ENCODE measurements around the gene CADPS2. TPM values are rescaled to one million over a fixed set of nuclear protein-coding genes. Genes with fewer than 3 reads are reported as not detected.

The CADPS2 gene
- polyA plus RNA-seq, 1 donor (not counting 4 experiments of a cell fraction or from before 2014, with no cell fraction given), result 0.35 TPM

GRCh38 chr7:122726881-122727280, 159.4 kb downstream of the CADPS2 start:
- Histone ChIP-seq H3K9me1 (ENCODE audit: control insufficient read depth, extremely low read depth, insufficient read depth, low read length) (no peaks in the 10 kb centered on the region), H3K9me3 (ENCODE audit: control insufficient read depth, low read depth, low read length) (no peaks in the 10 kb centered on the region), H3K4me3 (ENCODE audit: control insufficient read depth in 2 of 3, extremely low read depth in 1 of 3, insufficient read depth in 2 of 3, low read depth in 1 of 3, low read length in 3 of 3) (no peak overlapping the region), H3K79me2 (ENCODE audit: control insufficient read depth, insufficient read depth, low read length) (no peaks in the 10 kb centered on the region), H3K9ac (ENCODE audit: control insufficient read depth, extremely low read depth, insufficient read depth, low read length) (no peak overlapping the region), H3K36me3 (ENCODE audit: control insufficient read depth in 2 of 2, extremely low read depth in 1 of 2, insufficient read depth in 2 of 2, low read length in 2 of 2) (no peaks in the 10 kb centered on the region), H3K4me1 (ENCODE audit: control insufficient read depth, extremely low read depth, insufficient read depth, low read length) (no peaks in the 10 kb centered on the region), H2AFZ (ENCODE audit: control insufficient read depth, low read length) (no peak overlapping the region), H4K20me1 (ENCODE audit: control insufficient read depth, extremely low read depth, insufficient read depth, low read length) (no peaks in the 10 kb centered on the region), H3K4me2 (ENCODE audit: control insufficient read depth, extremely low read depth, insufficient read depth, low read depth, low read length) (no peak overlapping the region), H3K27me3 (ENCODE audit: control insufficient read depth, extremely low read depth, insufficient read depth, low read length) (no peaks in the 10 kb centered on the region), H3K27ac (ENCODE audit: control insufficient read depth, insufficient read depth, low read length) (no peak overlapping the region)
- DNase-seq (ENCODE audit: low read depth, low spot score) (no peak), FAIRE-seq (no peak)
- dilution Hi-C loops (cut with MboI; ENCODE audit: extremely low pct_ligation_motif_present, low sequenced_read_pairs), result no loop called here
- TF ChIP-seq EZH2 (IDR thresholded peaks at IDR 0.05; ENCODE audit: low read length) (no peak), CTCF (optimal IDR thresholded peaks at IDR 0.05 in 1 of 3, IDR thresholded peaks at IDR 0.05 in 1 of 3, conservative IDR thresholded peaks at IDR 0.05 in 1 of 3; ENCODE audit: extremely low read depth in 1 of 3, insufficient read depth in 2 of 3, low read length in 3 of 3) (no peak)

- H3K36me3 ChIP-seq (ENCODE audit: control insufficient read depth in 2 of 2, extremely low read depth in 1 of 2, insufficient read depth in 2 of 2, low read length in 2 of 2), result no peaks in the 10 kb centered on the region
- no peak for TF ChIP-seq CTCF (optimal IDR thresholded peaks at IDR 0.05 in 1 of 3, IDR thresholded peaks at IDR 0.05 in 1 of 3, conservative IDR thresholded peaks at IDR 0.05 in 1 of 3; ENCODE audit: extremely low read depth in 1 of 3, insufficient read depth in 2 of 3, low read length in 3 of 3)
- TF ChIP-seq EZH2 (IDR thresholded peaks at IDR 0.05; ENCODE audit: low read length), result no peak
- H3K9me1 ChIP-seq (ENCODE audit: control insufficient read depth, extremely low read depth, insufficient read depth, low read length), result no peaks in the 10 kb centered on the region
- no peaks in the 10 kb centered on the region for H3K4me1 ChIP-seq (ENCODE audit: control insufficient read depth, extremely low read depth, insufficient read depth, low read length)
- H3K4me2 ChIP-seq (ENCODE audit: control insufficient read depth, extremely low read depth, insufficient read depth, low read depth, low read length), result no peak overlapping the region
- H3K27me3 ChIP-seq (ENCODE audit: control insufficient read depth, extremely low read depth, insufficient read depth, low read length), result no peaks in the 10 kb centered on the region
- no peaks in the 10 kb centered on the region for H4K20me1 ChIP-seq (ENCODE audit: control insufficient read depth, extremely low read depth, insufficient read depth, low read length)
- H3K79me2 ChIP-seq (ENCODE audit: control insufficient read depth, insufficient read depth, low read length), result no peaks in the 10 kb centered on the region
- DNase-seq (ENCODE audit: low read depth, low spot score), result no peak
- no peak overlapping the region for H3K27ac ChIP-seq (ENCODE audit: control insufficient read depth, insufficient read depth, low read length)
- no peak overlapping the region for H2AFZ ChIP-seq (ENCODE audit: control insufficient read depth, low read length)
- H3K4me3 ChIP-seq (ENCODE audit: control insufficient read depth in 2 of 3, extremely low read depth in 1 of 3, insufficient read depth in 2 of 3, low read depth in 1 of 3, low read length in 3 of 3), result no peak overlapping the region
- FAIRE-seq, result no peak
- H3K9ac ChIP-seq (ENCODE audit: control insufficient read depth, extremely low read depth, insufficient read depth, low read length), result no peak overlapping the region
- no peaks in the 10 kb centered on the region for H3K9me3 ChIP-seq (ENCODE audit: control insufficient read depth, low read depth, low read length)
- dilution Hi-C loops (cut with MboI; ENCODE audit: extremely low pct_ligation_motif_present, low sequenced_read_pairs), result no loop called here
These were observed 161.9 kb downstream of the CADPS2 start for GRCh38 chr7:122724366-122724765.

Measured in keratinocyte (primary cell).